ENCODE measurements around the gene AURKB. TPM values are rescaled to one million over a fixed set of nuclear protein-coding genes. Genes with fewer than 3 reads are reported as not detected.

The AURKB gene
- total RNA-seq, 6 experiments from 2014 or later, result 0.26 to 3.9 (median 1.5) TPM

DNA sequence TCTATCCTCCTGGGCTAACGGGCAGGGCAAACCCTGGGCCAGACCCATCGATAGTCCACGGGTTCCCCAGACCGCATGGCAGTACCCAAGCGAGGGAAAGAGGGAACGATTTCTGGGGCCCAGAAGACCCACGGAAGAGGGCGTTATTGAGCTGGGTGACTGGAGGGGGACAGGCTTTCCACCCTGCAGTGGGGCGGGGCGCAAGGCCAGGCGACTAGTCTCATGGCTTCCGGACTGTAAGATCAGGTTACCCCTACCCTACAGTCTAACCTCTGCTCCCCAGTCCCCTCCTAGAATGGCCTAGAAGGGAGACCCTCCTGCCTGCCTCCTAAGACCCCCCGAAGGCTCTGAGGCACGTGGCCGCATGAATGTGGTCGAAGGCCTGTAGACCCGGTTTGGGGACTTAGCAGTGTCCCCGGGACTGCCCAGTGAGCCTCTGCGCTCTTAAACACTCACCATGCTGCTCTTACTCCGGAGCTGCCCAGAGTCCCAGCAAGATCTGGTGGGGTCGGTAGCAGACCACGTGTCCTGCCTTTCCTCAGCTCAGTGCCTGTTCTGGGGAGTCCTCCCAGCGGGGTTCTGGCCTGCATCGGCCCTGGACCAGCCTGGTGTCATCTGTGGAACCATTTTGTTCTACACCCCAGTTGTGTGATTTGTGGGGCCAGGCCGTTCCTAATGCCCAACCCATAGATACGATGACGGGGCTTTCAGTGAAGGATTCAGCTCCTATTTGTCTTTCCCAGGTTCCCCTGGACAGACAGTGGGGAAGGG lies 13.2 kb upstream of the AURKB start:
- H3K27me3 ChIP-seq, result no peaks in the 10 kb centered on the region
- peak; percentile 14 to 40 (median 24) for ATAC-seq
- no peak for TF ChIP-seq POLR2A (IDR thresholded peaks at IDR 0.05)
- TF ChIP-seq CTCF (IDR thresholded peaks at IDR 0.05), result peak; percentile 25 to 43 (median 32)
- intact Hi-C loops (cut with DNase I), result no loop called here
- WGBS (ENCODE audit: insufficient coverage, low coverage, low lambda C conversion rate, missing lambda C conversion rate), result 25% methylated on average over 8 of the region's 27 CpGs
- H3K36me3 ChIP-seq, result peaks cover 0 to 12% (median 7%) of the 10 kb centered on the region in 4 donors
- peak overlapping the region; percentile 85 to 94 (median 89) for H3K27ac ChIP-seq
- H3K9me3 ChIP-seq, result no peaks in the 10 kb centered on the region
- DNase-seq, result peak; percentile 73 to 77 (median 74)
- peak overlapping the region; percentile 49 to 65 (median 63) for H3K4me3 ChIP-seq
- peaks cover 0 to 11% (median 3%) of the 10 kb centered on the region in 4 donors for H3K4me1 ChIP-seq

DNA sequence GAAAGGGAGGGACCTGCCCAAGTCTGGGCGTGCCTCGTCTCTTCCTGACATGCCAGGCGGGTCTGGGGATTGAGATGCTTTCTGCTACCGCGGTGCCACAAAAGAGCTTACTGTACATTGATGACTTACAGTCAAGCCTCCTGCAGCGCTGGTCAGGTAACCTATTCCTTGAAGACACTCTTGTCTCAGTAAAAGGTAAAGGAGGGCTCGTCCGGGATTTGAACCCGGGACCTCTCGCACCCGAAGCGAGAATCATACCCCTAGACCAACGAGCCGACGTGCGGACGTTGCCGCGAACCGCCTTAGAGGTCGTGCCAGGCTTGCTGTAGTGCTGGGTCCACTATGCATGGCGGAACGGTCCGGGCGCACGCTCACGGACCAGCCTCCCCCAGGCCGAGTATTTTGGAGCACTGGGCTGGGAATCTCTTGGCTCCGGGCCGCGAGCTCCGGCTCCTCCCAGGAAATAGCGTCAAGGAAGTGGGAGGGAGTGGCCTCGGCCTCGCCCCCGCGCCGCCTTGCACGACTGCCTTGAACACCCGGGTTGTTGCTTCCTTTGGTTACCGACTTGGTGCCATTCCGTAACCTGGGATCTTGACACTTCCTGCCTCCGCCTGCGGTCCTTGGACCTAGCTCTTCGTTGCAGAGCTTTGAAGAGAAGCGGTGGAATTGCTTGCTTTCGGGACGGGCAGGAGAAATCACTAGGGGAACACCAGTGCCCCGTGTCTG lies 12.4 kb upstream of the AURKB start:
- Histone ChIP-seq H3K27me3 (no peaks in the 10 kb centered on the region), H3K4me3 (peak overlapping the region; percentile 49 to 65 (median 63)), H3K4me1 (peaks cover 0 to 16% (median 3%) of the 10 kb centered on the region in 4 donors), H3K9me3 (no peaks in the 10 kb centered on the region), H3K36me3 (peaks cover 0 to 6% (median 3%) of the 10 kb centered on the region in 4 donors), H3K27ac (peak overlapping the region; percentile 85 to 94 (median 89))
- TF ChIP-seq CTCF (IDR thresholded peaks at IDR 0.05), result no peak
- peak; percentile 75 for TF ChIP-seq POLR2A (IDR thresholded peaks at IDR 0.05)
- DNase-seq (peak; percentile 95 to 96 (median 96)), ATAC-seq (peak; percentile 68 to 81 (median 74))
- 0% methylated on average over 27 of the region's 49 CpGs for WGBS (ENCODE audit: insufficient coverage, low coverage, low lambda C conversion rate, missing lambda C conversion rate)
- intact Hi-C loops (cut with DNase I), result no loop called here

- intact Hi-C loops (cut with DNase I), result no loop called here
- Histone ChIP-seq H3K9me3 (no peaks in the 10 kb centered on the region), H3K4me1 (peaks cover 0 to 15% (median 3%) of the 10 kb centered on the region in 4 donors), H3K4me3 (peak overlapping the region; percentile 49 to 65 (median 63)), H3K27me3 (no peaks in the 10 kb centered on the region), H3K36me3 (peaks cover 0 to 1% (median 0%) of the 10 kb centered on the region in 4 donors), H3K27ac (peak overlapping the region; percentile 85 to 94 (median 89))
- DNase-seq, result no peak
- ATAC-seq, result peak in 1 of 4 donors; percentile 36
- WGBS (ENCODE audit: insufficient coverage, low coverage, low lambda C conversion rate, missing lambda C conversion rate), result 1% methylated on average over 9 of the region's 9 CpGs
- TF ChIP-seq CTCF (IDR thresholded peaks at IDR 0.05) (no peak), POLR2A (IDR thresholded peaks at IDR 0.05) (no peak)
Measured at GRCh38 chr17:8222380-8222629, 11.9 kb upstream of the AURKB start.

GRCh38 chr17:8221663-8222379 lies 11.4 kb upstream of the AURKB start:
- DNase-seq (peak; percentile 78 to 84 (median 80)), ATAC-seq (peak; percentile 58 to 68 (median 64))
- Histone ChIP-seq H3K27ac (peak overlapping the region; percentile 85 to 94 (median 89)), H3K9me3 (no peaks in the 10 kb centered on the region), H3K4me3 (peak overlapping the region; percentile 49 to 65 (median 63)), H3K27me3 (no peaks in the 10 kb centered on the region), H3K36me3 (no peaks in the 10 kb centered on the region), H3K4me1 (peaks cover 0 to 12% (median 3%) of the 10 kb centered on the region in 4 donors)
- no peak for TF ChIP-seq CTCF (IDR thresholded peaks at IDR 0.05)
- TF ChIP-seq POLR2A (IDR thresholded peaks at IDR 0.05), result peak; percentile 2
- intact Hi-C loops (cut with DNase I), result no loop called here
- under 1% methylated on average over 36 of the region's 40 CpGs for WGBS (ENCODE audit: insufficient coverage, low coverage, low lambda C conversion rate, missing lambda C conversion rate)

Data from right lobe of liver (tissue), 6 donors.